ENCODE results near the gene COG5.

COG5 gene

GRCh38 chr7:107219563-107220244 is 344.0 kb downstream of the COG5 start:
- H3K36me3 ChIP-seq (ENCODE audit: control insufficient read depth, insufficient read depth, low read length): no peaks in the 10 kb centered on the region
- no peaks in the 10 kb centered on the region for H3K27me3 ChIP-seq (ENCODE audit: control insufficient read depth, insufficient read depth, low read length)
- H3K9ac ChIP-seq (ENCODE audit: low read length): no peak overlapping the region
- H3K9me3 ChIP-seq (ENCODE audit: control insufficient read depth, low read length): no peaks in the 10 kb centered on the region
- H3K4me1 ChIP-seq (ENCODE audit: control insufficient read depth, insufficient read depth, low read length): peaks cover 4% of the 10 kb centered on the region
- no peak overlapping the region for H3K4me3 ChIP-seq (ENCODE audit: low read length)

- H3K36me3 ChIP-seq (ENCODE audit: control insufficient read depth, insufficient read depth, low read length): no peaks in the 10 kb centered on the region
- no peak overlapping the region for H3K4me3 ChIP-seq (ENCODE audit: low read length)
- H3K27me3 ChIP-seq (ENCODE audit: control insufficient read depth, insufficient read depth, low read length): no peaks in the 10 kb centered on the region
- no peaks in the 10 kb centered on the region for H3K9me3 ChIP-seq (ENCODE audit: control insufficient read depth, low read length)
- H3K4me1 ChIP-seq (ENCODE audit: control insufficient read depth, insufficient read depth, low read length): no peaks in the 10 kb centered on the region
- no peak overlapping the region for H3K9ac ChIP-seq (ENCODE audit: low read length)
These were observed 349.8 kb downstream of the COG5 start for GRCh38 chr7:107213945-107214344.

GRCh38 chr7:107213193-107213788 is 350.4 kb downstream of the COG5 start:
- Histone ChIP-seq H3K27me3 (ENCODE audit: control insufficient read depth, insufficient read depth, low read length) (no peaks in the 10 kb centered on the region), H3K9ac (ENCODE audit: low read length) (no peak overlapping the region), H3K4me3 (ENCODE audit: low read length) (no peak overlapping the region)

GRCh38 chr7:107212725-107213124 is 351.0 kb downstream of the COG5 start:
- Histone ChIP-seq H3K36me3 (ENCODE audit: control insufficient read depth, insufficient read depth, low read length) (no peaks in the 10 kb centered on the region), H3K9me3 (ENCODE audit: control insufficient read depth, low read length) (no peaks in the 10 kb centered on the region), H3K4me3 (ENCODE audit: low read length) (no peak overlapping the region), H3K27me3 (ENCODE audit: control insufficient read depth, insufficient read depth, low read length) (no peaks in the 10 kb centered on the region), H3K4me1 (ENCODE audit: control insufficient read depth, insufficient read depth, low read length) (no peaks in the 10 kb centered on the region), H3K9ac (ENCODE audit: low read length) (no peak overlapping the region)

More at GRCh38 chr7:107213193-107213788, 350.4 kb downstream of the COG5 start:
- no peaks in the 10 kb centered on the region for H3K4me1 ChIP-seq (ENCODE audit: control insufficient read depth, insufficient read depth, low read length)
- H3K9me3 ChIP-seq (ENCODE audit: control insufficient read depth, low read length): no peaks in the 10 kb centered on the region
- no peaks in the 10 kb centered on the region for H3K36me3 ChIP-seq (ENCODE audit: control insufficient read depth, insufficient read depth, low read length)

GRCh38 chr7:107210400-107210799 is 353.3 kb downstream of the COG5 start:
- Histone ChIP-seq H3K4me3 (ENCODE audit: low read length) (no peak overlapping the region), H3K4me1 (ENCODE audit: control insufficient read depth, insufficient read depth, low read length) (no peaks in the 10 kb centered on the region), H3K9ac (ENCODE audit: low read length) (no peak overlapping the region), H3K9me3 (ENCODE audit: control insufficient read depth, low read length) (no peaks in the 10 kb centered on the region), H3K36me3 (ENCODE audit: control insufficient read depth, insufficient read depth, low read length) (no peaks in the 10 kb centered on the region), H3K27me3 (ENCODE audit: control insufficient read depth, insufficient read depth, low read length) (no peaks in the 10 kb centered on the region)

- no peak overlapping the region for H3K9ac ChIP-seq (ENCODE audit: low read length)
- H3K36me3 ChIP-seq (ENCODE audit: control insufficient read depth, insufficient read depth, low read length): no peaks in the 10 kb centered on the region
- H3K27me3 ChIP-seq (ENCODE audit: control insufficient read depth, insufficient read depth, low read length): no peaks in the 10 kb centered on the region
- H3K4me1 ChIP-seq (ENCODE audit: control insufficient read depth, insufficient read depth, low read length): no peaks in the 10 kb centered on the region
- H3K4me3 ChIP-seq (ENCODE audit: low read length): no peak overlapping the region
- H3K9me3 ChIP-seq (ENCODE audit: control insufficient read depth, low read length): no peaks in the 10 kb centered on the region
These were observed 354.2 kb downstream of the COG5 start for GRCh38 chr7:107209565-107209964.

- Histone ChIP-seq H3K9ac (ENCODE audit: low read length) (no peak overlapping the region), H3K9me3 (ENCODE audit: control insufficient read depth, low read length) (no peaks in the 10 kb centered on the region), H3K27me3 (ENCODE audit: control insufficient read depth, insufficient read depth, low read length) (no peaks in the 10 kb centered on the region), H3K4me3 (ENCODE audit: low read length) (no peak overlapping the region), H3K36me3 (ENCODE audit: control insufficient read depth, insufficient read depth, low read length) (no peaks in the 10 kb centered on the region), H3K4me1 (ENCODE audit: control insufficient read depth, insufficient read depth, low read length) (no peaks in the 10 kb centered on the region)
These were observed 355.2 kb downstream of the COG5 start for GRCh38 chr7:107208563-107208962.

- Histone ChIP-seq H3K4me3 (ENCODE audit: low read length) (no peak overlapping the region), H3K4me1 (ENCODE audit: control insufficient read depth, insufficient read depth, low read length) (no peaks in the 10 kb centered on the region), H3K36me3 (ENCODE audit: control insufficient read depth, insufficient read depth, low read length) (no peaks in the 10 kb centered on the region), H3K27me3 (ENCODE audit: control insufficient read depth, insufficient read depth, low read length) (no peaks in the 10 kb centered on the region), H3K9ac (ENCODE audit: low read length) (no peak overlapping the region), H3K9me3 (ENCODE audit: control insufficient read depth, low read length) (no peaks in the 10 kb centered on the region)
These were observed 355.6 kb downstream of the COG5 start for GRCh38 chr7:107208024-107208521.

GRCh38 chr7:107207459-107207858 is 356.3 kb downstream of the COG5 start:
- Histone ChIP-seq H3K4me1 (ENCODE audit: control insufficient read depth, insufficient read depth, low read length) (no peaks in the 10 kb centered on the region), H3K9ac (ENCODE audit: low read length) (no peak overlapping the region), H3K36me3 (ENCODE audit: control insufficient read depth, insufficient read depth, low read length) (no peaks in the 10 kb centered on the region), H3K27me3 (ENCODE audit: control insufficient read depth, insufficient read depth, low read length) (no peaks in the 10 kb centered on the region), H3K9me3 (ENCODE audit: control insufficient read depth, low read length) (no peaks in the 10 kb centered on the region), H3K4me3 (ENCODE audit: low read length) (no peak overlapping the region)

GRCh38 chr7:107206706-107207105 is 357.0 kb downstream of the COG5 start:
- Histone ChIP-seq H3K9me3 (ENCODE audit: control insufficient read depth, low read length) (no peaks in the 10 kb centered on the region), H3K4me1 (ENCODE audit: control insufficient read depth, insufficient read depth, low read length) (no peaks in the 10 kb centered on the region), H3K27me3 (ENCODE audit: control insufficient read depth, insufficient read depth, low read length) (no peaks in the 10 kb centered on the region), H3K4me3 (ENCODE audit: low read length) (no peak overlapping the region), H3K36me3 (ENCODE audit: control insufficient read depth, insufficient read depth, low read length) (no peaks in the 10 kb centered on the region), H3K9ac (ENCODE audit: low read length) (no peak overlapping the region)

- H3K9ac ChIP-seq (ENCODE audit: low read length): no peak overlapping the region
- no peaks in the 10 kb centered on the region for H3K36me3 ChIP-seq (ENCODE audit: control insufficient read depth, insufficient read depth, low read length)
- H3K9me3 ChIP-seq (ENCODE audit: control insufficient read depth, low read length): no peaks in the 10 kb centered on the region
- no peaks in the 10 kb centered on the region for H3K4me1 ChIP-seq (ENCODE audit: control insufficient read depth, insufficient read depth, low read length)
- no peaks in the 10 kb centered on the region for H3K27me3 ChIP-seq (ENCODE audit: control insufficient read depth, insufficient read depth, low read length)
- H3K4me3 ChIP-seq (ENCODE audit: low read length): no peak overlapping the region
These were observed 357.6 kb downstream of the COG5 start for GRCh38 chr7:107206136-107206535.

- Histone ChIP-seq H3K36me3 (ENCODE audit: control insufficient read depth, insufficient read depth, low read length) (no peaks in the 10 kb centered on the region), H3K9ac (ENCODE audit: low read length) (no peak overlapping the region), H3K9me3 (ENCODE audit: control insufficient read depth, low read length) (no peaks in the 10 kb centered on the region), H3K4me3 (ENCODE audit: low read length) (no peak overlapping the region), H3K27me3 (ENCODE audit: control insufficient read depth, insufficient read depth, low read length) (no peaks in the 10 kb centered on the region), H3K4me1 (ENCODE audit: control insufficient read depth, insufficient read depth, low read length) (no peaks in the 10 kb centered on the region)
These were observed 360.1 kb downstream of the COG5 start for GRCh38 chr7:107203607-107204006.
